LHCN-M2 (cell line): ENCODE measurements around the gene LRP3. TPM values are rescaled to one million over a fixed set of nuclear protein-coding genes. Genes with fewer than 3 reads are reported as not detected.
"Not testable (repeated sequence)": the region's sequence is repeated elsewhere in the genome, so short reads cannot be mapped to it uniquely, and the experiment has no call there.

Experiments used
- DNase-seq: peaks from one replicate; pipeline ENCODE4 v3.0.0-alpha.2; 2012; ENCODE audit warnings: low read depth
- total RNA-seq: library from RNA; depleted of rRNA; stranded (reverse); fragments of >200 nt; gene quantifications from 2 replicates; pipeline ENCODE4 v1.2.3, GENCODE V29; 2014

The LRP3 gene
- total RNA-seq, 1 experiment from 2014 or later, result 63.6 TPM

- DNase-seq, result no peak
These were observed 21.5 kb downstream of the LRP3 start for GRCh38 chr19:33215438-33216197.

GRCh38 chr19:33216198-33216830, 22.2 kb downstream of the LRP3 start:
- DNase-seq, result no peak

GRCh38 chr19:33217881-33218280, 23.8 kb downstream of the LRP3 start:
- DNase-seq, result no peak

- DNase-seq, result no peak
These were observed 25.2 kb downstream of the LRP3 start for GRCh38 chr19:33219261-33219815.

- no peak for DNase-seq
These were observed 26.0 kb downstream of the LRP3 start for GRCh38 chr19:33220115-33220514.

GRCh38 chr19:33220735-33221134, 26.6 kb downstream of the LRP3 start:
- DNase-seq, result no peak

- no peak for DNase-seq
These were observed 27.5 kb downstream of the LRP3 start for GRCh38 chr19:33221638-33222037.

GRCh38 chr19:33222255-33222654, 28.1 kb downstream of the LRP3 start:
- not testable (repeated sequence) for DNase-seq

GRCh38 chr19:33224694-33225457, 30.7 kb downstream of the LRP3 start:
- no peak for DNase-seq

GRCh38 chr19:33225458-33225926, 31.4 kb downstream of the LRP3 start, which contains the start of gene SLC7A10:
TSS of gene SLC7A10 (minus strand) at chr19:33225850. CDS start at chr19:33225703, 147 bp downstream.
- DNase-seq, result no peak

GRCh38 chr19:33226550-33227241, 32.6 kb downstream of the LRP3 start:
- DNase-seq, result no peak

- no peak for DNase-seq
These were observed 33.1 kb downstream of the LRP3 start for GRCh38 chr19:33227242-33227650.

- no peak for DNase-seq
These were observed 33.9 kb downstream of the LRP3 start for GRCh38 chr19:33227870-33228599.

GRCh38 chr19:33229962-33230361, 35.8 kb downstream of the LRP3 start:
- DNase-seq, result no peak

GRCh38 chr19:33231511-33231910, 37.4 kb downstream of the LRP3 start:
- no peak for DNase-seq

GRCh38 chr19:33232656-33233055, 38.5 kb downstream of the LRP3 start:
- no peak for DNase-seq

GRCh38 chr19:33233056-33233873, 39.1 kb downstream of the LRP3 start:
- no peak for DNase-seq

- no peak for DNase-seq
These were observed 40.0 kb downstream of the LRP3 start for GRCh38 chr19:33234092-33234491.

- DNase-seq, result no peak
These were observed 40.6 kb downstream of the LRP3 start for GRCh38 chr19:33234736-33235135.
